ENCODE measurements around the gene DPM3.
"Not testable (repeated sequence)": the region's sequence is repeated elsewhere in the genome, so short reads cannot be mapped to it uniquely, and the experiment has no call there.

DPM3 gene

DNA sequence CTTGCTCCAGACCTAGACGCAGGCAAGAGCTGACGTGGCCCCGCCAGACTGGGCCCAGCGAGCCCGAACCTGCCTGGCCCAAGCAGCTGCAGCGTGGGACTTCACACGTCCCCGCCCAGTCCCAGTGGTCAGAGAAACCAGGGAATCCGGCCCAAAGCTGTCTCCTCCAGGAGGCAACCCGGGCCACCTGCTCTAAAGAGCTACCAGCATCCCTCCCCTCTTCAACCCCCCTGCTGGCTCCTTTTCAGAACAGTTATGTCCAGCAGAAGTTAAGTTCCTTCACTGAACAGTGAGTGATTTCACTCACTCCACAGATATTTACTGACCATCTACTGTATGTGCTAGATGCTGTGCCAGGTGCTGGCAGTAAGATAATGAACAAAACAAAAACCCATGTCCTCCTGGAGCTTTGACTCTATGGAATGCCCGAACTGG is 14.8 kb downstream of the DPM3 start:
- DNase-seq (ENCODE audit: low spot score) = no peak

DNA sequence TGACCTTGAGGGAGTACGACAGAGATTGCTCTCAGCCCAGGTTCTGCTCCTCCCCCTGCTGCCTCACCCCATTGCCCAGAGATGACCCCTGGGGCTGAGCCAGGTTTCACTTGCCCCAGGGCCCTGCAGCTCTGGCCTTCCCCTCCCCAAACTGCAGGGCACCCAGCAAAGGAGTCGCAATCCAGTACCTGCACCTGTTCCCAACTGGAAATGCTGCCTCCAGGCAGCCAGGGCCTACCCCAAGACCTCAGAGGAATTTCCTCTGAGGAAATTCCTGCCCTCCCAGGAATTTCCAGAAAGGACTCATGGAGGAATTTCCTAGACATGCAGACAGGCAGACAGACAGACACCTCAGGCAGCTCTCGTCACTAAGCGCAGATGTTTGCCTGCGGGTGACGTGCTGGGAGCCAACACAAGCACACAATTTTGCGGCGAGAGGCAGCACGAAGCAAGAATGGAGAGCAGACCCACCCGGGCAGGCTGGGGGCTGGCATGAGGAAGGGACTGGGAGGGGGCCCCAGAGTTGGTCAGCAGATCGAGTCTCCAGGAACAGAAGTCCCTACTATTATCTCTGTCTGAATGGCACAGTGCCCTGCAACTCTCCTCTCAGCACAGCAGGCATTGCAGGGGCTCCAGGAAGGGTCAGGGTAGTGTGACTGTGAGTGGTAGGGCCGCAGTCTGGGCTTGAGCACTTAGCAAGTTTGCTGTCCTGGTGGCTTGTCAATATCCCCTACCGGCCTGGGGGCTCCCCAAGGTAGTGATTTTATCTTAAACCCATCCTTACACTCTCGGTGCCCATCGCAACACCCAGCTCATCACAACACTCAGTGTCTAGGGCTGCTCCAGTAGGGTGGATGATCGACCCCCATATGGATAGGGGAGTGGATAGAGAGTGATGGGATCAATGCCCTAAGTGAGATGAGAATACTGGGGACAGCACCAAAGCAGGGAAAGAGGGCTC is 15.5 kb downstream of the DPM3 start:
- no peak for DNase-seq (ENCODE audit: low spot score)

DNA sequence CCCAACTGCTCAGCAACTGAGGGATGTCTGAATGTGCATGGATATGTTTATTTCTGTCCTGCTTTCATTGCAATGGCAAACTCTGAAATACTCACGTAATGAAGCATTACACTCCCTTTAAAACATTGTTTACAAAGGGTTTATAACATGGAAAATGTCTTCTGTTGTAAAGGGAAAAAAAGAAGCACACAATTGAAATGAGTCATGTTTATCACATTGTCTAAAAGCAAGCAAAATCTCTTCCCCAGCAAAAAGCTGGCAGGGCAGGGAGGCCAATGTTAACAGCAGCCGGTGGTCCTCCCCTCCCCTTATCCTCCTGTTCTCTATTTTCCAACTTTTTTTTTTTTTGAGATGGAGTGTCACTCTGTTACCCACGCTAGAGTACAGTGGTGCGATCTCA is 16.5 kb downstream of the DPM3 start:
- DNase-seq (ENCODE audit: low spot score) = no peak

DNA sequence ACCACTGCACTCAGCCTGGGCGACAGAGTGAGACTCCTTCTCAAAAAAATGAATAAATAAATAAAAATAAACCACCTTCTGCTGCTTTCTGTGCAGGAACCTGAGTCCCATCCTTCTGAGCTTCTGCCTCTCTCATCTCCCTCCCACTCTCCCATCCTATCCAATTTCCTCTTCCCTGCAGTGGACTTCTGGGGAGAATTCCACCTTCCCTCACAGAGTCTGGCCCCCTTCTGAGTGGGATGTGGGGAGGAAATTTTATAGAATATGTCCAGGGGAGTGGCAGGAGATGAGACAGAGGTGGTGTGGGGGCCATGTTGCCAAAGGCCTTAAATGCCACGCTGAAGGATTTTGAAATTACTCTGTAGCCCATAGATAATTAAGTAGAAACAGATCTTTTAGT is 18.0 kb downstream of the DPM3 start:
- no peak for DNase-seq (ENCODE audit: low spot score)

DNA sequence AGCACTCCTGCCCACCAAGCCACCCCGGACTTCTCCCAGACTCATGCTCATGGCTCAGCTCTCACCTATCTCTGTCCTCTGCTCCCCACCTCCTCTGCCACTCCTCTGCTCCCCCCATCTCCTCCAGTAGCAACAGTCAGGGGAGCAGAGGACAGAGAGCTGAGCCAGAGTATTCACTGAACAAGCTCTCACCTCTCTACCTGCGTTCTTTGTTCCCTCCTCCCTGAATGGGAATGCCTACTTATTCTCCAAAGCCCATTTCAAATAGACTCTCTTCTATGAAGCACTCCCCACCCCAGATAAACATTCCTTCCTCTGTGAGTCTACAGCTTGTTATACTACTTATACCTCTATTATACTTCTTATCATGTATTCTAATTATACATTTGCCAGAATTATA is 19.1 kb downstream of the DPM3 start:
- no peak for DNase-seq (ENCODE audit: low spot score)

DNA sequence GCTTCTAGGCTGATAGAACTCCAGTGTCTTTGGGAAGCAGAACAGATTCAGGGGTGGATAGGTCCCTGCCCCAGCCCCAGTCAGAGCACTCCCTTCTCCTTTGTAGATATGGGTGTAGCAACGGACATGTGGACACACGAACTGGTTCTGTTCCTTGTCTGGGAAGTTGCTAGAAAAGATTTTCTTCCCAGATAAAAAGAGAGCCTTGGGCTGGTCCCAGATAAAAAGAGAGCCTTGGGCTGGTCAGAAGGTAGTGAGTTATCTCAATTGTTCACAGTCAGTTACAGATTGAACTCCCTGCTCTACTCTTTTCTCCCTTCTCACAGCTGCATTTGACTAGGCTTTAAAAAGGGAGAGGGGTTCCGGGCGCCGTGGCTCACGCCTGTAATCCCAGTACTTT is 20.1 kb downstream of the DPM3 start:
- DNase-seq (ENCODE audit: low spot score) = no peak

DNA sequence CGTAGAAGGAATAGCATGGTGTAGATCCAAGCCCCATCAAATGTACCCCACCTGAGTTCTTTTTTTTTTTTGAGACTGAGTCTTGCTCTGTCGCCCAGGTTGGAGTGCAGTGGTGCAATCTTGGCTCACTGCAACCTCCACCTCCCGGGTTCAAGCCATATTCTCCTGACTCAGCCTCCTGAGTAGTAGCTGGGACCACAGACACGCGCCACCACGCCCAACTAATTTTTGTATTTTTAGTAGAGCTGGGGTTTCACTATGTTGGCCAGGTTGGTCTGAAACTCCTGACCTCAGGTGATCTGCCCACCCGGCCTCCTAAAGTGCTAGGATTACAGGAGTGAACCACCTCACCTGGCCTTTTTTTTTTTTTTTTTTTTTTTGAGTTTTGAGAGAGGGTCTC is 22.2 kb downstream of the DPM3 start:
- DNase-seq (ENCODE audit: low spot score) = not testable (repeated sequence)

DNA sequence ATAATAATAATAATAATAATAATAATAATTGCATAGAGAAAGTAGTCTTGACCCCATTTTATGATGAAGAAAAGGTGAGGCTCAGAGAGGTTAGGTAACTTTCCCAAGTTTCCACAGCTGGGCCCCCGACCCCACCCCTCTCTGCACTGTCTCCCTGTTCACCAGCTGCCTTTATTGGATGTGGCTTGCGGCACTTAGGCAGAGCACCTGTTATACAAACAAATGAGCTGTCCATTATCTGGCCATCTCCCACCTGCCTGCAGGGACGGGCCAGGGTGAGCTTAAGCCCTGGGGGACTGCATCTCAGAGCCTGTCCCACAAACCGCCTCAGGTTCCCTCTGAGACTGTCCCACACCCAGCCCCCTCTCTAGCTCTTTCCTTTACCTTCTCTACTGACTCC is 22.7 kb downstream of the DPM3 start:
- DNase-seq (ENCODE audit: low spot score) = no peak

DNA sequence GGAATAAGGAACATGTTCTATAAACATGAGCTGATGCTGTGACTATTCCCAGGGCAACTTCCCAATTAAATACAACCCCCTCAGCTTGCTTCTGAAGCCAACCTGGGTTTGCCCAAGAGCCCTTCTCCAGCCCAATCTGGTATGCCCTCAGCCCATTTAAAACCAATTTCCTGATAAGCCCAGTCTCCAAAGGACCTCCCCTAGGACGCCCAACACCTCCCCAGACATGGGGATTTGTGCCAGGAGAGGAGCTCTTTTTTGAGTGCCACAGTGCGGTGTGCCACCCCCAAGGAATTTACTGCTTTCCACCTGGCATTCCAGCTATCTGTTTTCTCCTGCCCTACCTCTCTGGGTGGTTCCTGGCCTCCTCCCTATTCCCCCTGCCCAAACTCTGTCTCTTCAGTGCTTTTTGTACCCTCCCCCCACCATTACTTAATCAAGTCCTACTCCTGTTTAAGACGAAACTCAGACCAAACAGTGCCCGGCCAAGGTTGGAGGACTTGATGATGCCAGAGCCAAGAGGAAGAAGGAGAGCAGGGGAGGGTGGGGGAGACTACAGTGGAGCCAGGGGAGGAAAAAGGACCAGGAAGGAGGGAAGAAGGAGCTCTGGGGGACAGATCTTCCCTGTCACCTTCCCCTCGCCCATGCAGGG is 24.1 kb downstream of the DPM3 start:
- DNase-seq (ENCODE audit: low spot score) = no peak

DNA sequence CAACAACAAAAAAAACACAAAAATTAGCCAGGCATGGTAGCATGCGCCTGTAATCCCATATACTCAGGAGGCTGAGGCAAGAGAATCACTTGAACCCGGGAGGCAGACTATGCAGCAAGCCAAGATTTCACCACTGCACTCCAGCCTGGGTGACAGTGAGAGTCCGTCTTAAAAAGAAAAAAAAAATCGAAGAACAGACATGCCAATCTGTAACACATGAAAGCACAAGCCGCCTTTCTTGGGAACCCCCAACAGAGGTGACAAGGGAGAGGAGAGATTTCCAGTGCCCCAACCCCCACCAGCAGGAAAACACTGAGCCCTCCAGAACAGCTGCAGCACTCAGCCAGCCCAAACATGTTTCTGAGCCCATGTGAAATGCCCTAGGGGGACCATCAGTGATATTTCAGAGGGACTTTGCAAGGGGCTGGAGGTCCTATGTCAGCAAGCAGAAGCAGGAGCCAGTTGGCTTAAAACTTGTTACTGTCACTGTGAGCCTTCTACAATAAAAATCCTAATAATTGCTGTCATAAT is 26.8 kb downstream of the DPM3 start:
- DNase-seq (ENCODE audit: low spot score) = no peak

DNA sequence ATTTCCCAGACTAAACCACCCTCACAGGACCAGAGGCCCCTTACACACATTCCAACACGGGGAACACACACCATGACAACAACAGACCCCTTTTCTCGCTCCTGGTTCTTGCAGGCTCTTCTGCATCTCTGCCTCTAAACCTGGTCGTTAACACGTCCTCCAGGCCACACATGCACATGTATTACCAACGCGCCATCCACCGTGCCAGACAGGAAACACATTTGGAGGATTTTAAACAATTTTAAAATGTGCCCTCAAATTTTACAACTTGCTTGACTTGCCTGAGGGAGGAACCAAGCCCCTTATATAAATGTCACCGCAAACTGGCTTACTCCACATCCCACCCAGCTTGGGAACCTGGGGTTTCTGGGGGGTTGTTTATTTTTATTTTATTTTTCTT is 29.5 kb downstream of the DPM3 start:
- DNase-seq (ENCODE audit: low spot score) = no peak

DNA sequence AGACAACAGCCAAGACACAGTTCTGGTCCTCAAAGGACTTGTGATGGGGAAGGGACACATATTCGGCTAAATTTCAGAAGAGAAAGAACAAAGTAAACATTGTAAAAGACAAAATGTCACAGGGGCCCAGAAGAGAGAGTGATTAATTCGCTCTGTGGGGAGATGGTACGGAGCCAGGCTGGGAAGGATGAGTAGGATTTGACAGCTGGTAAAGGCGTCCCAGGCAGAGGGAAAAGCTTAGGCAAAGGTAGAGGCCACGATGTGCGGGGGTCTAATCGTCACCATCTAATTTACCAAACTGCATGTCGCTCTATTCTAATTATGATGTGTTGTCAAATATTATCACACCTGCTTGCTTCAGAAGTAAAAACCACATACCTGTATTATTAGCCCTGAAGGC is 29.9 kb downstream of the DPM3 start:
- DNase-seq (ENCODE audit: low spot score) = no peak

DNA sequence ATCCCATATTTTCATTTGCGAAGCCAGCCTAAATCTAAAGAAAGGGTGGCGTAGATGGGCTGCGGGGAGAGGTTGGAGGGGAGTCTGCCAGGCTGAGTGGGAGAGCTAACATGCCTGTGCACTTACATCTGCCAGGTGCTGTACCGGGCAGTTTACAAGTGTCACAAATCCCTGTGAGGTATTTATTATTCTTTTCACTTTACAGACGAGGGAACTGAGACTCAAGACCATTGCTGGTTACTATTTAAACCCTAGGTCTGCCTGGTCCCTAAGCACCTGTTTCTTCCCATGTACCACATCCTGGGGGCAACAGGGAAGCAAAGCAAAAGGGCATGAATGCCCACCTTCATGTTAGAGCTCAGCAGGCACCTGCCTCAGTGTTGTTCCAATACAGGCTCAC is 32.0 kb downstream of the DPM3 start:
- DNase-seq (ENCODE audit: low spot score) = no peak

DNA sequence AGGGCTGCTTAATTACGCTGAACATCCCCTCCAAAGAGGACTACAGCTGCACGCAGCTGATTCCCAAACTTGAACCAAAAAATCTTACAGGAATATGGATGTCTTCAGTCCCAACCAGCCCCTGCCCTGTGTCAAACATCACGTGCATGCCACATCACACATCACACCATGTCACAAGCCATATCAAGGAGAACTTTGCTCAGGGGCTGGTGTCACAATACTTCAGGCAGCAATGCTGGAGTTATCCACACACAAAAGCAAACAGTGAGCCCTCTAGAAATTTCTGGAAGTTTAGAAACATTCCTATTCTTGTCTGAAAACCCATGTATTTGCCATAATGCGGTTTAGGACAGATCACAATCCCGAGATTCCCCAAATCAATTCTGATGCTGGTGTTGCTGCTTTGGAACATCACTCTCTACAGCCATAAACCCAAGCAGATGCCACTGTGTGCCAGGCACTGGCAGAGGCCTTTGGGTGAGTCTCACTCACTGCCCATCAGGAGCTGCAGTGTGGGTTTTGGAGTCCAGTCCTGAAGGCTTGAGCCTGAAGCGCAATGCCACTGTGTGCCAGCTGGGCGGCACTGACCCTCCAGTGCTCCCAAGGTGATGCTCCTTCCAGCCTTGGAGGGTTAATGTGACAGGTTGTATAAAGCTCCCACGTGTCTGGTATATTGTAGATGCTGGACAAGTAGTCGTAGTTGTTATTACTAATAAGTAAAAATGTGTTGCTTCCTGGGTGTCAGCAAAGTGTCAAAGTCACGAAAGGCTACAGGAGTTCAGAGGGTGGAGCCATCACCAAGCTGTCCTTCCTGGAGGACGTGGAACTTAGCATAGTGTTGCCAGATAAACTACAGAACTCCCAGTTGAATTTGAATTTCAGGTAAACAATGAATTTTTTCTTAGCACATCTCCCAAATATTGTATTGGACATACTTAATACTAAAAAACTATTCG is 32.7 kb downstream of the DPM3 start:
- DNase-seq (ENCODE audit: low spot score) = no peak

DNA sequence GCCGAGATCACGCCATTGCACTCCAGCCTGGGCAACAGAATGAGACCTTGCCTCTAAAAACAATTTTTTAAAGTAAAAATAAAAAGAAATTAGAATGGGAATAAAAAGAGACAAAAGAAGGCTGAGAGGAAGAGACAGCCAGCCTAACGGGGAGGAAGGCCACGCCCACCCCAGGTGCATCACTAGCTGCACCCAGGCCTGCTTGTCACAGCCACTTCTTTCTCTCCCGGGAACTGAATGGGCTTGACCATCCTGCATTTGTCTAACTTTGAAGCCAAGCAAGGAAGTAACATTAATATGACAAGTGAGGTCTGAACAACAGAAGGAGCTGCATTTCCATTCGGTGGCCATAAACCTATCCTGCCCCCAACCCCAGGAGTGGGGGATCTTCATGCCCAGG is 33.5 kb downstream of the DPM3 start:
- no peak for DNase-seq (ENCODE audit: low spot score)

DNA sequence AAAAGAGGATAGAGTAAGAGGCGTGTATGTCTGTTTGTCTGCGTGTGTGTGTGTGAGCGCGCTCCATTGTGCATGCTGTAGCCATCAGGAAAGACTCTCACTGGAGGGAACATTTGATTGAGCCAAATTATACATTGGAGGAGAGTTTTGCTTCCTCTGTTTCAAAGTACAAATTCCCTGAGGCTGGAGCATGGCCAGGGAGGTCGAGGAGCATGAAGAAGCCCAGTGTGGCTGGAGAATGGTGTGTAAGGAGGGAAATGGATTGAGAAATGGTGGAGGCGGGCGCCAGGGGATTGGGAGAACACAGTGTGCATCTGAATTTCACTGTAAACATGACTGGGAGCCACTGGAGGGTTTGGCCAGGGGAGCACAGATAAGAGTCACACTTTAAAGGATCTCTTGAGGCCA is 34.7 kb downstream of the DPM3 start:
- no peak for DNase-seq (ENCODE audit: low spot score)

DNA sequence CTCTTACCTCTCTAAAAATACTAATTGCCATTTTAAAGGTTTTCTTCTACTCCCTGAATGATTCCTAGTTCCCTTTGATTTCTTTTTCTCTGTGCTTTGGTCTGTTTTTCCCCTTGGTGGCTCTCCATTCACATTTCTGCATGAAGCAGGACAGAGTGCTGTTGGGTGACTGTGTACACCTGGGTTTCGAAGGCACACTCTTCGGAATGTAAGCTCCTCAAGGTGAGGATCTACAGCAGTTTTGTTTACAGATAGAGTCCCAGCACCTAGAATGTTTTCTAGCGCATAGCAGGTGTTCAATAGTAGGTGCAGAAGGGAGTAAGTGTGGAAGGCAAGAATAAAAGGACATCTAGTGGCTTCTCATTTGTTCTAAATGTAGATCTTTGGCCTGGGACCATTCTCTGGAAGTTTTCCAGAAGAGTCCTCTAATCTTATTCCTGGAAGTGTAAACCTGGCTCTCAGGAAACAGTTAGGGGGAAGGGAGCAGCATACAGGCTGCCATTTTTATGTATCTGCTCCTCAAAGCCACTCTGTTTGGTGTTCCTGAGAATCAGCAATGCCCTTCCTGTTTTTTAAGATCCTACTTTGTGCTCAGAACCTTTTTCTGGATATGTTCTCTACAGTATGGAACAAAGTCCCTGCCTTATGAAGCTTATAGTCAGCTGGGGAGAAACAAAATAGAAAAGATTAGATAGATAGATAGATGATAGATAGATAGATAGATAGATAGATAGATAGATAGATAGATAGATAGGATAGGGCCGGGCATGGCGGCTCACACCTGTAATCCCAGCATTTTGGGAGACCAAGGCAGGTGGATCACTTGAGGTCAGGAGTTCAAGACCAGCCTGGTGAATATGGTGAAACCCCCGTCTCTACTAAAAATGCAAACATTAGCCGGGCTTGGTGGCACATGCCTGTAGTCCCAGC is 35.5 kb downstream of the DPM3 start:
- no peak for DNase-seq (ENCODE audit: low spot score)

DNA sequence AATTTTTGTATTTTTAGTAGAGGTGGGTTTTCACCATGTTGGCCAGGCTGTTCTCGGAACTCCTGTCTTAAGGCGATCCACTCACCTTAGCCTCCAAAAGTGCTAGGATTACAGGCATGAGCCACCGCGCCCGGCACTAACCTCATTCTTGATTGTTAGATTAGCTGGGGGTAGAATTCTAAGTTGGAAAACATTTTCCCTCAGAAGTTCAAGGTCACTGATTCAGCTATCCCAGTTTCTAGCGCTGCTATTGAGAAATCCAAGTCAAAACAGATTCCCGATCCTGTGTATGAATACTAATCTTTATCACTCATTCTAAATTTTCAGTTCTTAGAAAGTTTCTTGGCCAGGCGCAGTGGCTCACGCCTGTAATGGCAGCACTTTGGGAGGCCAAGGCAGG is 37.0 kb downstream of the DPM3 start:
- no peak for DNase-seq (ENCODE audit: low spot score)

DNA sequence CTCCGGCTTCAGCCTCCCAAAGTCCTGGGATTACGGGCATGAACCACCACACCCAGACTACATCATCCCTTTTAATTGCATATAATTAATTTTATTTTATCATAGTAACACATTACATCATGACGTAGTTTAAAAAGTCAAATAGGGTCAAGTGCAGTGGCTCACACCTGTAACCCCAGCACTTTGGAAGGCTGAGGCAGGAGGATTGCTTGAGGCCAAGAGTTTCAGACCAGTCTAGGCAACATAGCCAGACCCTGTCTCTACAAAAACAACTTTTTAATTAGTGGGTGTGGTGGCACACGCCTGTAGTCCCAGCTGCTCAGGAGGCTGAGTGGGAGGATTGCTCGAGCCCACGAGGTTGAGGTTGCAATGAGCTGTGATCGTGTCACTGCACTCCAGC is 41.0 kb downstream of the DPM3 start:
- no peak for DNase-seq (ENCODE audit: low spot score)

DNA sequence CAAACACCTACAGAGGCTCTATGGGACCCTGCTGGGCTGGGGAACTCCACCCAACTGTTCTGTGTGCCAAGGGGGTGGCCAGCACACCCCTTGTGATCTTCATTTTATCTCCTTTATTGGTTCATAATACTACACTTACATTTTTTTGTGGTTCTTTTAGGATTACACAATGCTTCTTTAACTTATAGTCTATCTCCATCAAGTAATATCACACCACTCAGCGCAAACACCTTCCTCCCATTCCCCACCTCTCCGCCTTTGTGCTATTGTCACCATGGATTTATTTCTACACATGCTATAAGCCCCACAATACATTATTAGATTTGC is 45.7 kb downstream of the DPM3 start:
- DNase-seq (ENCODE audit: low spot score) = no peak

Data from hematopoietic multipotent progenitor cell treated with erythropoietin and hydrocortisone succinate and interleukin-3 and kit ligand, for 17 days (in vitro differentiated cells).